Stimulated activated CD4-positive, alpha-beta T cell treated with anti-CD3 and anti-CD28 coated beads, Interleukin-15, amount 100 ng/mL, for 24 hours (primary cell): ENCODE results near the gene TMEM154.

Source experiments
- DNase-seq: peaks from one replicate; pipeline ENCODE4 v3.0.0-alpha.2; 2020

Gene TMEM154

GRCh38 chr4:152587127-152587526 lies 92.7 kb downstream of the TMEM154 start:
- DNase-seq = no peak

- DNase-seq = no peak
Observed at GRCh38 chr4:152586668-152587067, 93.1 kb downstream of the TMEM154 start.

- DNase-seq = no peak
Observed at GRCh38 chr4:152585023-152585441, 94.8 kb downstream of the TMEM154 start.

DNA sequence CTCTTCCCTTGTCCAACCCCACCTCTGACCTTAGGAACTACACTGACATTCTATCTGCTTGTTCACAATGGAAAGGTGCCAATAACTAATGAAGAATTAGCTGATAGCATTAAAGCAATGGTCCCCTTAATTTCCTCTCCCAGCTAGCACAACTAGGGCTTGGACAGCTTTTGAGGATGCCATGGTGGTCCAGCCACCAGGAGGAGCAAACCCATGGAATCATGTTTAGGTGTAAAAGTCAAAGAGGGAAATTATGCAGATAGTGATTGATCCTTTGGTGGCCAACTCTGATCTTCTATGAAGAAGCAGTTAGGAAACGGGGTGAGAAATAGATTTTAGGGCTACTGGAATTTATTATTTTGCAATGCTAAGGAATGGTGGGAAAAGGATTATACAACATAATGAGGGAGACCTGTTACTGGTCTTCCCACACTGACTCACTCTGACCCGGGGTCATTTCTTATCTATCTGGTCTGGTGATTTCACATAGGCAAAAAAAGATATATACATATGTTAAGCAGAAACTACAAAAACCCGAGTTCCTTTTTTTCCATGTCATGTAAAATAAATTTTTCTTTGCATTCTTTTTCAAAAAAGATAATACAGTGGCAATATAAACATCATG lies 98.1 kb downstream of the TMEM154 start:
- DNase-seq = no peak

DNA sequence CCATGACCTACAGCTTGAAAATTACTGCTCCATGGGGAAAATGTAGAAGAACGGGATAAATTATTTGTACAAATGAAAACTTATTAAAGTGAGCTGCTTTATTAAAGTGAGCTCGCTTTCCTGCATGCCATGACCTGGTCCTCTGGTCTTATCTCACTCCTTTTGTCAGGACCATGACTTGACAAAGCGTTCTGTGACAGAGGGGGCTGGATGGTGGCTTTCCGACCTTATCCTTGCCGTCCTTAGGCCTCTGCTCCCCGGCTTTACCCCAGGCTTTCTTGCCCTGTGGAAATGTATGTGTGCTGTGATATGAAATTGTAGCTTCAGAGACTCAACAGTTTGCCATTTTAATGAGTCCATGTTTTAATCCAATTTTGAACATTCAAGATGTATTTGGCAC lies 99.9 kb downstream of the TMEM154 start:
- no peak for DNase-seq

DNA sequence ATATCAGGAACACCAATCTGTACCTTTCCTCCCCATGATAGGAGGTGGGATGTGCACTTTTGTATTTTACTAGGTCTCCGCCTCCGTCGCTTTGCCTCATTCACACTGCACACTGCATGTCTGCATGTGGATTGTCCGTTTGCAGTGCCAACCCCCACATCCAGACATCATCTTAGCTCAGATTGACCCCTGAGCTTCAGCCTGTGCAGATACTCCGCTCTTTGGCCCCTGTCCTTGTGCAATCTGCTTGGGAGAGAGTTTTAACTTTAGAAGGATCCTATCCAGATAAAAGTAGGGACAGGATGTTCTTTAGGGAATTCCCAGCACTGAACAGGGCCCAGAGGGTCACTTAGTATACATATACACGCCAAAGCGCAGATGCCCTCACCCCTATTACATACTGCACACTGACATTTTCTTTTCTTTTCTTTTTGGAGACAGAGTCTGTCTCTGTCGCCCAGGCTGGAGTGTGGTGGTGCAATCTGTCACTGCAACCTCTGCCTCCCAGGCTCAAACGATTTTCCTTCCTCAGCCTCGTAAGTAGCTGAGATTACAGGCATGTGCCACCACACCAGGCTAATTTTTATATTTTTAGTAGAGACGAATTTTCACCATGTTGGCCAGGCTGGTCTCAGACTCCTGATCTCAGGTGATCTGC lies 100.6 kb downstream of the TMEM154 start:
- no peak for DNase-seq

- no peak for DNase-seq
Observed at GRCh38 chr4:152578670-152579069, 101.1 kb downstream of the TMEM154 start.

GRCh38 chr4:152577708-152578396 lies 101.9 kb downstream of the TMEM154 start:
- DNase-seq = no peak

DNA sequence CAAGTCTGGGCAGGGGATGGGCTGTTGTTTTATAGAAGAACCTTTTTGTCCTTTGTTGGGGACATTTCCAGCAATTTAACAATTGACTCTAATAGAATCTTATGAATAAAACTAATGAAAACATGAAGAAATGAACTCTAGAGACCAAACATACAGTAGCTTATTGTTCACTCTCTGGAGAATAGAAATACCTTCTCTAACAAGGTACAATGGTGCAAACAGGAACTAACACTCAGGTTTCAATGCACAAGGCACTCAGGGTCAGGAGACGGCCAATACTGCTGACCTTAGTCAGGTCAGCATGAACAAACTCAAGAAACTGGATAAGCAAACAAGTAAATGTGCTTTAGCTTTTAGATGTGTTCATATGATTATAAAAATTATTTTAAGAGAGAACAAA lies 104.3 kb downstream of the TMEM154 start:
- DNase-seq = no peak

DNA sequence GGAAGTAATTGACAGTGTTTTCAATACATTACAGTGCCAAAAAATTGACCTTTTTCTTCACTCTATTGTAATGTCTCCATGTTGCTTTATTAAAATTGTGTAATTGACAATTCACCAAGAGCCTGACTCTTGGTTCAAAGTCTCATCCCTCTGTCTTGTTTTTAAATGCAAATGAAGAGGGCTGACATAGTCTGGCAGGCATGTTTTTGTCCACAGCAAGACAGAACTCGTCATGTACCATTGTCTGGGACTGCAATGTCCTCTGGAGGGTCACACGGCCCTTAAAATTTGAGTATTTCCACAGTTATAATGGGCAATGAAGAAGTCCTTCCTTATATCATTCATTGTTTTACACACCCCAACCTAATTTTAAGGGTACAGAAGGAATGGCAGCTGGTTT lies 105.9 kb downstream of the TMEM154 start:
- no peak for DNase-seq

- no peak for DNase-seq
Observed at GRCh38 chr4:152572417-152573086, 107.2 kb downstream of the TMEM154 start.

DNA sequence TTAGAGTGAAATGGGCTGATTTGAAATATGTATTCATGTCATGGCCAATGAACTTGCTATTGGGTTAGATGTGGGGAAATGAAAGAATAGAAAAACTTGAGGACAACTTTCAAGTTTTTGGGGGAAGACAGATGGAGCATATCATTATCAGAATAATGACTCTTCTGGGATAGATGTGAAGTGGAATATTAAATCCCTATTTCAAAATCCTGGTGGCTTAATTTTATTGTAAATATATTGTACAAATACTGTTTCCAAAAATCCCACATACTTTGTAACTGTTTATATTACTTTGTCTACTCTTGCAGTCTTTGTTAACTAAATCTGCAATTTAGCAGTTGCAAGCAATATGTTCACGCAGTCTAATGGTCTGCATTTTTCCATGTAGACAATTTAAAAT lies 108.0 kb downstream of the TMEM154 start:
- no peak for DNase-seq

GRCh38 chr4:152571296-152571695 lies 108.5 kb downstream of the TMEM154 start:
- no peak for DNase-seq
